Ovary (tissue), 3 donors: ENCODE measurements around the gene CLRN1.

ENCODE experiments used
- EP300 ChIP-seq: sonication (generic); formaldehyde crosslinking; IDR thresholded peaks from one replicate; pipeline ENCODE4 v1.6.1; 2017; ENCODE audit warnings: antibody characterized with exemption
- POLR2A ChIP-seq: fragments of 450-650 bp; IDR thresholded peaks from one replicate; pipeline ENCODE4 v1.6.1; 2017; ENCODE audit warnings: antibody characterized with exemption, mild to moderate bottlenecking, moderate library complexity
- TF ChIP-seq, protein P1 (sequence below), 3 donors: fragments of 450-650 bp in 2 of 3; fragments of 200-600 bp in 1 of 3; IDR thresholded peaks; one replicate each; pipeline versions ENCODE4 v1.5.1 to v1.8.0; 2016 to 2022; ENCODE audit warnings: antibody characterized with exemption in 3 of 3, mild to moderate bottlenecking in 1 of 3
- donor health status: DM: no; HTN: no; CAD: no.

DNA sequence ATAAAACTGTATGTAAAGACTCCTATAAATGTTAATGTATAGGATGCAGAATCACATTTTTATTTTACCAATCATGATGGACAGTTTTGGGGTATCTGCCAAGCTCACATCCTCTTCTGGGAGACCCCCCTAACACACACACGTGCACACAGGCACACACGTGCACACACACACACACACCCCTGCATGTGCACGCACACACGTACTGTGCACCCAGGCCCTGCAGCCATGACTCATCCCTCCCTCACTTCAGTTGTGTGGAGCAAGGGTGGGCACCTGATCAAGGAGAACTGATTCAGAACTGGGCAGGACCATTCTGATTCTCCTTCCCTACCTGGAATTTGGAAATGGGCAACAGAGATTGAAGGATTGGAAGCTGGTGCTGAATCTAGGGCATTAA lies 51.3 kb downstream of the CLRN1 start:
- no peak for TF ChIP-seq POLR2A
- TF ChIP-seq, protein P1, sequence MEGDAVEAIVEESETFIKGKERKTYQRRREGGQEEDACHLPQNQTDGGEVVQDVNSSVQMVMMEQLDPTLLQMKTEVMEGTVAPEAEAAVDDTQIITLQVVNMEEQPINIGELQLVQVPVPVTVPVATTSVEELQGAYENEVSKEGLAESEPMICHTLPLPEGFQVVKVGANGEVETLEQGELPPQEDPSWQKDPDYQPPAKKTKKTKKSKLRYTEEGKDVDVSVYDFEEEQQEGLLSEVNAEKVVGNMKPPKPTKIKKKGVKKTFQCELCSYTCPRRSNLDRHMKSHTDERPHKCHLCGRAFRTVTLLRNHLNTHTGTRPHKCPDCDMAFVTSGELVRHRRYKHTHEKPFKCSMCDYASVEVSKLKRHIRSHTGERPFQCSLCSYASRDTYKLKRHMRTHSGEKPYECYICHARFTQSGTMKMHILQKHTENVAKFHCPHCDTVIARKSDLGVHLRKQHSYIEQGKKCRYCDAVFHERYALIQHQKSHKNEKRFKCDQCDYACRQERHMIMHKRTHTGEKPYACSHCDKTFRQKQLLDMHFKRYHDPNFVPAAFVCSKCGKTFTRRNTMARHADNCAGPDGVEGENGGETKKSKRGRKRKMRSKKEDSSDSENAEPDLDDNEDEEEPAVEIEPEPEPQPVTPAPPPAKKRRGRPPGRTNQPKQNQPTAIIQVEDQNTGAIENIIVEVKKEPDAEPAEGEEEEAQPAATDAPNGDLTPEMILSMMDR (IDR thresholded peaks at IDR 0.05) = no peak
- TF ChIP-seq EP300 = no peak
